Upper lobe of left lung (tissue), 4 donors: Measurements from ENCODE around the gene DEGS1.

Source experiments
- EP300 ChIP-seq, 4 donors: sonication (generic); formaldehyde crosslinking; IDR thresholded peaks; one replicate each; pipeline ENCODE4 v1.5.1; 2017; ENCODE audit warnings: antibody characterized with exemption in 4 of 4, control low read depth in 2 of 4
- POLR2A ChIP-seq, 4 donors: fragments of 450-650 bp; IDR thresholded peaks; one replicate each; pipeline ENCODE4 v1.5.1; 2016 to 2017; ENCODE audit warnings: antibody characterized with exemption in 4 of 4, mild to moderate bottlenecking in 2 of 4
- TF ChIP-seq, protein P1 (sequence below), 6 experiments: fragments of 450-650 bp in 4 of 6; fragments of 200-600 bp in 2 of 6; sonication (generic) in 2 of 6; IDR thresholded peaks; one replicate each; pipeline ENCODE4 v1.5.1; 2016 to 2019; ENCODE audit warnings: antibody characterized with exemption in 6 of 6

DNA sequence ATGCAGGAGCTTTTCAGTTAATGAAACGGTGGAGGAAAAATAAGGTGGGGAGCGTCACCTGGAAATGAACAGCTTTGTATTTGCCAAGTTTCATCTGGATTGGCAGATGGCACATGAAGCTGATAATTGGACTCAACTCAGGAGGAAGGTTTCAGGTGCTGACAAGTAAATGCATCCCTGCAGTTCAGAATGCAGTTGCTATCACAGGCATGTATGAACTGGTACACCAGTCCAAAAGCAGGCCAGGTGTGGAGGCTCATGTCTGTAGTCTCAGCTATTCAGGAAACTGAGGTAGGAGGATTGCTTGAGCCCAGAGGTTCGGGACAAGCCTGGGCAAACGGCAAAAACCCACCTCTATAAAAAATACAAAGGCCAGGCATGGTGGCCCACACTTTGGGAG, 15.5 kb downstream of the DEGS1 start:
- TF ChIP-seq, protein P1, sequence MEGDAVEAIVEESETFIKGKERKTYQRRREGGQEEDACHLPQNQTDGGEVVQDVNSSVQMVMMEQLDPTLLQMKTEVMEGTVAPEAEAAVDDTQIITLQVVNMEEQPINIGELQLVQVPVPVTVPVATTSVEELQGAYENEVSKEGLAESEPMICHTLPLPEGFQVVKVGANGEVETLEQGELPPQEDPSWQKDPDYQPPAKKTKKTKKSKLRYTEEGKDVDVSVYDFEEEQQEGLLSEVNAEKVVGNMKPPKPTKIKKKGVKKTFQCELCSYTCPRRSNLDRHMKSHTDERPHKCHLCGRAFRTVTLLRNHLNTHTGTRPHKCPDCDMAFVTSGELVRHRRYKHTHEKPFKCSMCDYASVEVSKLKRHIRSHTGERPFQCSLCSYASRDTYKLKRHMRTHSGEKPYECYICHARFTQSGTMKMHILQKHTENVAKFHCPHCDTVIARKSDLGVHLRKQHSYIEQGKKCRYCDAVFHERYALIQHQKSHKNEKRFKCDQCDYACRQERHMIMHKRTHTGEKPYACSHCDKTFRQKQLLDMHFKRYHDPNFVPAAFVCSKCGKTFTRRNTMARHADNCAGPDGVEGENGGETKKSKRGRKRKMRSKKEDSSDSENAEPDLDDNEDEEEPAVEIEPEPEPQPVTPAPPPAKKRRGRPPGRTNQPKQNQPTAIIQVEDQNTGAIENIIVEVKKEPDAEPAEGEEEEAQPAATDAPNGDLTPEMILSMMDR (IDR thresholded peaks at IDR 0.05): no peak
- TF ChIP-seq POLR2A (IDR thresholded peaks at IDR 0.05) (no peak), EP300 (IDR thresholded peaks at IDR 0.05) (no peak)
